Raji (cell line): Measurements from ENCODE around the gene GABRD.

Experiments
- POLR2A ChIP-seq: IDR thresholded peaks from 2 replicates; pipeline ENCODE4 v1.6.1; 2011; ENCODE audit warnings: low read depth, low read length, control low read depth; ENCODE audit not compliant: insufficient read depth

The GABRD gene

GRCh38 chr1:2003541-2004131 lies 15.5 kb upstream of the GABRD start, which contains the start of gene CFAP74:
Gene CFAP74, minus strand, starts transcription at chr1:2003786. Its CDS starts 12,830 bp downstream, at chr1:1990956.
- no peak for TF ChIP-seq POLR2A

DNA sequence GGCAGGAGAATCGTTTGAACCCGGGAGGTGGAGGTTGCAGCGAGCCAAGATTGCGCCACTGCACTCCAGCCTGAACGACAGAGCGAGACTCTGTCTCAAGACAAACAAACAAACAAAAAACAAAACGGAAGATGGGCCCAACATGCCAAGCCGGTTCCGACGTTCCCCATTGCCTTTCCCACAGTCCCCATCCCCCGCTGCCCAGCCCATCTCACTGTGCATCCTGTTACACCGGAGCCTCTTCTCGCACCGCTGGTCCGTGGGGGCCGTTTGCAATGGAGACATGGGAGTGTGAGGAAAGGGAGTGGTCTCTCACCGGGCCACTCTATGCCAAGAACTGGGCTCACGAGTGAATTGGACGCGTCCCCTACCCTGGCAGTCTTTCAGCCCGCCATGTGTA lies 14.3 kb upstream of the GABRD start:
- no peak for TF ChIP-seq POLR2A

DNA sequence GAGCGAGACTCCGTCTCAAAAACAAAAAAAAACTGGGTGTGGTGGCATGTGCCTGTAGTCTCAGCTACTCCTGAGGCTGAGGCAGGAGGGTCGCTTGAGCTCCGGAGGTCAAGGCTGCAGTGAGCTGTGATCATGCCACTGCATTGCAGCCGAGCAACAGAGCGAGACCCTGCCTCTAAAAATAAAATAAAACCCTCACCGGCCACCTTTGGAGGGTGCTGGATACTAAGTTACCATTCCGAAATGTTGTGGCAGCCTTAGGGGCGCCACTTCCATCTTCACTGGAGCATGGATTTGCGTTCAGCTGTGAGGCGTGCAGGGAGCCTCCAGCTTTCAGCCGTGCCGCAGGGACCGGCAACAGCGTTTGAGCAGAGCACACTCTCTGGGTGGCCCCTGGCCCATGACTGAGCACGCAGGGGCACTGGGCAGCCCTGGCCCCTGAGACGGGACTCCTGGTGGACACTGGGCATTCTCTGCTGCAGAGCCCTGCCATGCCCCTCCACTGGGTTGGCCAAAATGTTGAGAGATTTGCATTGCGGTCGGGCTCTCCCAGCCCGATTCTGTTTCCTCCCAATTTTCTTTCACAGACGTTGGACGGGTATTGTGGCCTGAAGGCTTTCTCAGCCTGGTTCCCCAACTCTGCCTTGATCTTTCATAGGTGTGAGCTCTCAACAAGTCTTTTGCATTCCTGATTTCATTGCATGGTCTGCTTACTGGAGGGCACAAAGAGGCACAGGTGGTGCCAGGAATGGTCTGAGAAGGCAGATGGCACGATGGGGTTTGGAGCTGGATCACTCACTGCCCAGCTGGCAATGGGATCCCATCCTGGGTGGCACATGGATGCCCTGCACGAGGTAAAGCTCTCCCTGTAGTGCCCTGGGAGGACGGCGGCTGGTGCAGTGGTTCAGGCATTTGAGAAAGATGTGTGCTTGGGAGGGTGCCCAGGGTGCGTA lies 9.8 kb upstream of the GABRD start:
- no peak for TF ChIP-seq POLR2A

DNA sequence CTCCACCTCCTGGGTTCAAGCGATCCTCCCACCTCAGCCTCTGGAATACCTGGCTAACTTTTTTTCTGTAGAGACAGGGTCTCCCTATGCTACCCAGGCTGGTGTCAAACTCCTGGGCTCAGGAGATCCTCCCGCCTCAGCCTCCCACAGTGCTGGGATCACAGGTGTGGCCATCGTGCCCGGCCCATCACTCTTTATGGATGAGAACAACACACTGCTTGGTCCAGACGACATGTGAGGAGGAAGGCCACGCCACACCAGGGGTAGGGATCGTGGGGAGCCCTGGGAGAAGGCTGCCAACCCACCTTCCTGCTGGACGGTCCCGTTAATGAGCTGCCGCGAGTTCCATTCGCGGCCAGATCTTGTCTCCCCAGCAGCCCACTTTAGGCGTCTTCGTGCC lies 5.0 kb upstream of the GABRD start:
- no peak for TF ChIP-seq POLR2A

- TF ChIP-seq POLR2A, result no peak
These were observed 4.1 kb upstream of the GABRD start for GRCh38 chr1:2014741-2015735.

DNA sequence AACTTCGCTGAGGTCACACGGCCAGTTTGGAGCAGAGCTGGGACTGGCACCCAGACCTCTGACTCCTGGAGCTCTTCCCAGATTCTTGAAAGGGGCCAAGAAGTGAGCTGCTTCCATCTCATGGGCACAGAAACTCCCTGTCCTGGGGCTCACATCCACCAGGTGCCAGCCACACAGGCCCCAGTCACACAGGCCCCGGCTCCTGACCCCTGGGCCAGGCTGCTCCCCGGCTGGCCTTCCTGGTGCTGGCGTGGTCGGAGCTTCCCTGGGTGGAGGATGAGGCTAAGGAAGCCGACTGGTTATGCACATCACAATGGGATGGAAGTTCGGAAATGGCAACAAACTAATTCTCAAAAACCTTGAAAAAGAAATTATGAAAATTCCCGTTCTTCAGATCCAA lies 3.0 kb upstream of the GABRD start:
- TF ChIP-seq POLR2A, result no peak

- no peak for TF ChIP-seq POLR2A
These were observed 651 bp upstream of the GABRD start for GRCh38 chr1:2018217-2019171.

- TF ChIP-seq POLR2A, result no peak
These were observed 595 bp downstream of the GABRD start for GRCh38 chr1:2019571-2020309.

DNA sequence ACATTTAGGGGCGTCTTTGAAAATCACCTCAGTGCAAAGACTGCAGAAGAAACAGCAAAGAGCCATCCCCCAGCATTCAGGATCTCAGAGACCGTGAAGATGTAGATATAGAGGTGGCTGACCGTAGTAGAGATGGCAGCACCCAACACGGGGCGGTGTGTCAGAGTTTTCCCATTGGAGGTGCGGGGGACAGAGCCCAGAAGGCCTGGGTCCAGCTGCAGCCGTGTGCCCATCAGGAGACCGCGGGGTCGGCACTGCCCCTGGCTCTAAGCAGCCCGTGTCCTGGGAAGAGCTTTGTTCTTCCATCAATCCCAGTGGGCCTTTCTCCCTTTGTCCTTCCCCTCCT lies 1.1 kb downstream of the GABRD start:
- no peak for TF ChIP-seq POLR2A

- no peak for TF ChIP-seq POLR2A
These were observed 2.4 kb downstream of the GABRD start for GRCh38 chr1:2021550-2021949.

- no peak for TF ChIP-seq POLR2A
These were observed 3.1 kb downstream of the GABRD start for GRCh38 chr1:2022063-2022770.

GRCh38 chr1:2023187-2023586 lies 4.0 kb downstream of the GABRD start:
- TF ChIP-seq POLR2A, result no peak

DNA sequence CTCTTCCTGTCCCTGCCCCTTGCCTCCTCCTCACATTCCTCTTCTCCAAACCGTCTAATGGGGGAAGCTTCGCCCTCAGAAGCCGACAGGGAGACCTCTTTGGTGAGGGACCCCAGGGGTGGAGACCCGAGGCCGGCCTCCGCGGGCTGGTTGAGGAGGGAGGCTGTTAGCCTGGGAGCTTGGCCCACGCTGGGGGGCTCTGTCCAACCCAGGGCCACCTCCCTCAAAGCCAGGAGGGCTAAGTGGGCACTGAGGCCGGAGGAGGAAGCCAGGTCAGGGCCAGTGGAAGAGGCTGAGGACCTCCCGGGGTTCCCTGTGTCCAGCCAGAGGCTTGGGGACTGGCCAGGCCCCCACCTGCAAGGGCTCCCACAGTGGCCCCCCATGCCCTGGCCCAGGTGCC lies 5.3 kb downstream of the GABRD start:
- TF ChIP-seq POLR2A, result no peak

DNA sequence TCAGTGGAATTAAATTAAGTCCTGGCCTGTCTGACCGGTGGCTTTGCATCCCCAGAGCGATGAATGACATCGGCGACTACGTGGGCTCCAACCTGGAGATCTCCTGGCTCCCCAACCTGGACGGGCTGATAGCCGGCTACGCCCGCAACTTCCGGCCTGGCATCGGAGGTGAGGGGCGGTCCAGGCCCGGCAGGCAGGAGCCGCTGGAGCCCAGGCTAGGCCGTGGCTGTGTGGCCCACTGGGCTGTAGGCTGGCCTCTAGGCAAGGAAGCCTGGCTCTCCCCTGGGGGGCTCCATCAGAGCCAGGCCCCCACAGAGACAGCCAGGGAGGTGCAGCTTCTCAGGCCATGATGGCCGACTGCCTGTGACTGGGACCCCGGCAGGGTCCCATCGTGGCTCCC lies 5.7 kb downstream of the GABRD start:
- no peak for TF ChIP-seq POLR2A
